ENCODE data around the gene ADGRD1. TPM values are rescaled to one million over a fixed set of nuclear protein-coding genes. Genes with fewer than 3 reads are reported as not detected.

Gene ADGRD1
- total RNA-seq, 4 donors from 2014 or later = 8.3 to 18.1 (median 12.5) TPM

DNA sequence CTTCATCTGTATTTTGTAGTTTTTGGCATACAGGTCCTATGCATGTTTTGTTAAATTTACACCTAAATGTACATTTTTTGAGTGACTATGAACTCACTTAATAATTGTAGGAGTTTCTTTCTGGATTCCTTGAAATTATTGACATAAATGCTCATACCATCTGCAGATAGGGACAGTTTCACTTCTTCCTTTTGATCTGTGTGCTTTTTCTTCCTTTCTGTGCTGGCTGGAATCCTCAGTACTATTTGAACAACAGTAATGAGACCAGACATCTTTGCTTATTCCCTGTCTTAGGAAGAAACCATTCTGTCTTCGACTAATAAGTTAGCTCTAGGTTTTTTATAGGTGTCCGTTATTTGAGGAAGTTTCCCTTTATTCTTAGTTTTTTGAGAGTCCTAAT is 110.3 kb downstream of the ADGRD1 start:
- 86 to 93% methylated on average over 2 of the region's 2 CpGs for WGBS, 2 donors (ENCODE audit: low coverage in 1 of 2)
- no peaks in the 10 kb centered on the region for H3K27me3 ChIP-seq
- H3K4me3 ChIP-seq = no peak overlapping the region
- no peak for TF ChIP-seq EP300 (IDR thresholded peaks at IDR 0.05; ENCODE audit: low read depth)
- TF ChIP-seq POLR2AphosphoS5 (IDR thresholded peaks at IDR 0.05) = no peak
- TF ChIP-seq, protein P1, sequence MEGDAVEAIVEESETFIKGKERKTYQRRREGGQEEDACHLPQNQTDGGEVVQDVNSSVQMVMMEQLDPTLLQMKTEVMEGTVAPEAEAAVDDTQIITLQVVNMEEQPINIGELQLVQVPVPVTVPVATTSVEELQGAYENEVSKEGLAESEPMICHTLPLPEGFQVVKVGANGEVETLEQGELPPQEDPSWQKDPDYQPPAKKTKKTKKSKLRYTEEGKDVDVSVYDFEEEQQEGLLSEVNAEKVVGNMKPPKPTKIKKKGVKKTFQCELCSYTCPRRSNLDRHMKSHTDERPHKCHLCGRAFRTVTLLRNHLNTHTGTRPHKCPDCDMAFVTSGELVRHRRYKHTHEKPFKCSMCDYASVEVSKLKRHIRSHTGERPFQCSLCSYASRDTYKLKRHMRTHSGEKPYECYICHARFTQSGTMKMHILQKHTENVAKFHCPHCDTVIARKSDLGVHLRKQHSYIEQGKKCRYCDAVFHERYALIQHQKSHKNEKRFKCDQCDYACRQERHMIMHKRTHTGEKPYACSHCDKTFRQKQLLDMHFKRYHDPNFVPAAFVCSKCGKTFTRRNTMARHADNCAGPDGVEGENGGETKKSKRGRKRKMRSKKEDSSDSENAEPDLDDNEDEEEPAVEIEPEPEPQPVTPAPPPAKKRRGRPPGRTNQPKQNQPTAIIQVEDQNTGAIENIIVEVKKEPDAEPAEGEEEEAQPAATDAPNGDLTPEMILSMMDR (IDR thresholded peaks at IDR 0.05) = no peak
- no peak for TF ChIP-seq POLR2A (IDR thresholded peaks at IDR 0.05)
- intact Hi-C loops (cut with DNase I; ENCODE audit: low total_unique reads) = no loop called here
- in situ Hi-C loops (cut with MboI; ENCODE audit: low pct_ligation_motif_present in 1 of 4, low pct_unique_long_range_greater_than_20kb in 1 of 4, low sequenced_read_pairs in 3 of 4) = no loop called here
- H3K4me1 ChIP-seq = peaks cover 0 to 14% (median 0%) of the 10 kb centered on the region in 4 donors
- no peak overlapping the region for H3K27ac ChIP-seq
- DNase-seq = no peak
- no peaks in the 10 kb centered on the region for H3K36me3 ChIP-seq
- no peaks in the 10 kb centered on the region for H3K9me3 ChIP-seq

DNA sequence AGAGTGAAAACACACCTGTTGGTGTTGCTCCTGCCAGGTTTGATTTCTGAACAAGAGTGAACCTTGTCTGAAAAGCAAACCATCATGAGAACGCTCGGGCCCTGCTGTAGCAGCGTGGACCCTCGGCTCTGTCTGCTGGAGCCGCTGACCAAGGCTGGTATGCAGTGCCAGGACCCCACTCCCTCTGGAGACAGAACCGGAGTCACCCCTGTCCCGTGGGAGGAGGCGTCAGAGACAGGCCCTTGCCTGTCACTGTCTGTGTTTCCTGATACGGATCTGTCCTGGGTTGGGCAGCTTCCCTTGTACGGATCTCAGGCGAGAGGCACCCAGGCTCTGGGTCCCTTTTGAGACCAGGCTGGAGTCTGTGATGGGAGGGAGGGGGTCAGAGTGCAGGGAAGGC is 111.6 kb downstream of the ADGRD1 start:
- no peaks in the 10 kb centered on the region for H3K9me3 ChIP-seq
- peaks cover 0 to 14% (median 0%) of the 10 kb centered on the region in 4 donors for H3K4me1 ChIP-seq
- in situ Hi-C loops (cut with MboI; ENCODE audit: low pct_ligation_motif_present in 1 of 4, low pct_unique_long_range_greater_than_20kb in 1 of 4, low sequenced_read_pairs in 3 of 4) (no loop called here), intact Hi-C loops (cut with DNase I; ENCODE audit: low total_unique reads) (no loop called here)
- H3K36me3 ChIP-seq = no peaks in the 10 kb centered on the region
- 83 to 100% methylated on average over 2 to 11 of the region's 11 CpGs for WGBS, 2 donors (ENCODE audit: low coverage in 1 of 2)
- H3K27ac ChIP-seq = no peak overlapping the region
- H3K4me3 ChIP-seq = no peak overlapping the region
- TF ChIP-seq POLR2AphosphoS5 (IDR thresholded peaks at IDR 0.05) = no peak
- DNase-seq = no peak
- no peaks in the 10 kb centered on the region for H3K27me3 ChIP-seq

DNA sequence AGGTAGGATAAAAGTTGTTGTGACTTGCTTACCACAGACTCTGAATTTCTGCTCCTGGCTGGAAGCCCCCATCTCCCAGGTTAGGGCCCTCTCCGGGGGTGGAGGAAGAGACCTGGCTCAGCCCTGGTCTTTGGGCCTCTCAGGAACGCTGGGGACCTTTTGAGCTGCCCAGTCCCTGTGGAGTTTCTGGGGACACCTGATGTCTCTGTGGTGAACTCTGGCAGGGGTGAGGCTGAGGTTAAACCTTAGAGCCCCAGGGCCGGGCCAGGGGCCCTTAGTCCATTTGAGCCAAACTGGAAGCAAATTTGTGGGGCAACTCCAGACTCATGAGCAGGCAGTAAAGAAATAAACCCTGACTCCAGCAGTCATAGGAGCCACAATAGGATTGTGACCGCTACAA is 112.1 kb downstream of the ADGRD1 start:
- WGBS, 2 donors (ENCODE audit: low coverage in 1 of 2) = 67 to 100% methylated on average over 2 to 4 of the region's 4 CpGs
- no peak for DNase-seq
- in situ Hi-C loops (cut with MboI; ENCODE audit: low pct_ligation_motif_present in 1 of 4, low pct_unique_long_range_greater_than_20kb in 1 of 4, low sequenced_read_pairs in 3 of 4) = no loop called here

DNA sequence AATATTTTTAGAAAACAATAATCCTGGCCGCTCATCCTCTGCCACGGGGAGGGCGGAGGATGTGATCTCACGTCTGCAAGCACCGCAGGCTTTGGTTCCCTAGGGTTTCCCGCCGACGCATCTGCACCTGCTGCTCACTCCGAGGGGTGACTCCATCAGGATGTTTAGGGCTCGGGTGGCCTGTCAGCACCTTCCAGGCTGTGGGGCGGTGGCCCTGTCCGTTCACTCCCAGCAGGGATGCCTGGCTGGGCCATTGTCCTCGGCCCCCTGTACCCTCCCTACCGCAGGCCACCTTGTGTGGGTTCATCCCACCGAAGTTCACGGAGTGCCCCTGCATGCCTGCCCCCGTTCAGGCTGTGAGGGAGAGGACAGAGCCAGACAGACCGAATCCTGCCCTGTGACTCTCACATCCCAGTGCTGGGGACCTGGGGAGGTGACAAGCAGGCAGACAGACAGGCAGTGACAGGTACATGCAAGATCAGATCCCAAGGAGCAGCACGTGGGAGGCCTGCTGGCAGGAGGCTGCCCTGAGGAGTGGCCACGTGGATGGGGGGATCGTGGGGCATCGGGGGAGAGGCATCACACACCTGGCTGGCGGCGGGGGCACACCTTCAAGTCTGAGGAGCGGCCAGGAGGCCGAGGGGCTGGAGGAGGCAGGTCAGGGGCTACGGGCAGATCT is 112.6 kb downstream of the ADGRD1 start:
- DNase-seq = no peak
- Histone ChIP-seq H3K9me3 (no peaks in the 10 kb centered on the region), H3K27ac (no peak overlapping the region), H3K4me1 (peaks cover 0 to 14% (median 0%) of the 10 kb centered on the region in 4 donors), H3K27me3 (no peaks in the 10 kb centered on the region), H3K36me3 (no peaks in the 10 kb centered on the region), H3K4me3 (no peak overlapping the region)
- in situ Hi-C loops (cut with MboI; ENCODE audit: low pct_ligation_motif_present in 1 of 4, low pct_unique_long_range_greater_than_20kb in 1 of 4, low sequenced_read_pairs in 3 of 4) (no loop called here), intact Hi-C loops (cut with DNase I; ENCODE audit: low total_unique reads) (no loop called here)
- no peak for TF ChIP-seq POLR2AphosphoS5 (IDR thresholded peaks at IDR 0.05)
- no peak for TF ChIP-seq EP300 (IDR thresholded peaks at IDR 0.05; ENCODE audit: low read depth)
- TF ChIP-seq, protein P1 (IDR thresholded peaks at IDR 0.05) = no peak
- TF ChIP-seq POLR2A (IDR thresholded peaks at IDR 0.05) = no peak
- WGBS, 2 donors (ENCODE audit: low coverage in 1 of 2) = 78 to 92% methylated on average over 4 to 27 of the region's 27 CpGs

More for the DNA sequence above, 112.1 kb downstream of the ADGRD1 start:
- Histone ChIP-seq H3K27ac (no peak overlapping the region), H3K36me3 (no peaks in the 10 kb centered on the region), H3K27me3 (no peaks in the 10 kb centered on the region), H3K4me1 (peaks cover 0 to 14% (median 0%) of the 10 kb centered on the region in 4 donors), H3K4me3 (no peak overlapping the region), H3K9me3 (no peaks in the 10 kb centered on the region)
- no peak for TF ChIP-seq EP300 (IDR thresholded peaks at IDR 0.05; ENCODE audit: low read depth)
- no peak for TF ChIP-seq POLR2AphosphoS5 (IDR thresholded peaks at IDR 0.05)
- no peak for TF ChIP-seq POLR2A (IDR thresholded peaks at IDR 0.05)
- TF ChIP-seq, protein P1 (IDR thresholded peaks at IDR 0.05) = no peak
- intact Hi-C loops (cut with DNase I; ENCODE audit: low total_unique reads) = no loop called here
